Cardiac septum (tissue), 1 donor: ENCODE measurements around the gene SLC10A7. TPM values are rescaled to one million over a fixed set of nuclear protein-coding genes. Genes with fewer than 3 reads are reported as not detected.

Source experiments
- microRNA-seq: library from miRNA; unstranded; fragments of <30 nt; microRNA quantifications from one replicate; pipeline ENCODE4 v1.2.0, GENCODE V29; 2020
- total RNA-seq: library from RNA; stranded (reverse); fragmentation: NEBNext Ultra II Directional; extraction: Animal tissue kit (Norgen Biotek cat#: 25700); gene quantifications from one replicate; pipeline ENCODE4 v1.2.1, GENCODE V29; 2021
- donor health status: DM: no; HTN: no; CAD: no.

SLC10A7 gene
- total RNA-seq, 1 donor from 2014 or later: 5.0 TPM

Small RNA genes within 50 kb of the gene (microRNA-seq; reads per million reads assigned to microRNA genes)
- gene MIR7849: not detected

Other genes with a start within 250 kb of the SLC10A7 start
- gene POU4F2, start 117.0 kb upstream of the SLC10A7 start, total RNA-seq: not detected